Stimulated activated naive CD4-positive, alpha-beta T cell treated with Interleukin-2 at 50 U/mL for 16 hours (primary cell): Measurements from ENCODE around the gene UBTD2.
A peak's percentile ranks its signal among the peaks of the same experiment; 100 is the strongest.
"Not testable (repeated sequence)": the region's sequence is repeated elsewhere in the genome, so short reads cannot be mapped to it uniquely, and the experiment has no call there.

Experiments
- DNase-seq: peaks from one replicate; lab custom pipeline; 2025; lab: John Stamatoyannopoulos, UW

The UBTD2 gene

GRCh38 chr5:172293054-172293744, 9.6 kb upstream of the UBTD2 start:
- peak; percentile 32 for DNase-seq

GRCh38 chr5:172291837-172292236, 8.3 kb upstream of the UBTD2 start:
- not testable (repeated sequence) for DNase-seq

GRCh38 chr5:172288465-172288864, 4.9 kb upstream of the UBTD2 start:
- DNase-seq, result no peak

GRCh38 chr5:172287140-172287539, 3.6 kb upstream of the UBTD2 start:
- DNase-seq, result not testable (repeated sequence)

- no peak for DNase-seq
Observed at GRCh38 chr5:172285226-172286143, 1.9 kb upstream of the UBTD2 start.

GRCh38 chr5:172284611-172284980, 1.0 kb upstream of the UBTD2 start:
- no peak for DNase-seq

GRCh38 chr5:172283862-172284610, 472 bp upstream of the UBTD2 start:
- DNase-seq, result peak; percentile 77

- DNase-seq, result no peak
Observed at GRCh38 chr5:172282272-172283019, 1.1 kb downstream of the UBTD2 start.

- DNase-seq, result no peak
Observed at GRCh38 chr5:172281346-172281745, 2.2 kb downstream of the UBTD2 start.

GRCh38 chr5:172280929-172281328, 2.6 kb downstream of the UBTD2 start:
- DNase-seq, result no peak

- no peak for DNase-seq
Observed at GRCh38 chr5:172280317-172280716, 3.2 kb downstream of the UBTD2 start.

- DNase-seq, result no peak
Observed at GRCh38 chr5:172278356-172278755, 5.2 kb downstream of the UBTD2 start.

GRCh38 chr5:172276214-172276613, 7.3 kb downstream of the UBTD2 start:
- DNase-seq, result no peak

GRCh38 chr5:172274951-172275753, 8.4 kb downstream of the UBTD2 start:
- peak; percentile 66 for DNase-seq

GRCh38 chr5:172267943-172268342, 15.6 kb downstream of the UBTD2 start:
- DNase-seq, result no peak

GRCh38 chr5:172266676-172267092, 16.9 kb downstream of the UBTD2 start:
- no peak for DNase-seq

- DNase-seq, result no peak
Observed at GRCh38 chr5:172266071-172266675, 17.4 kb downstream of the UBTD2 start.

GRCh38 chr5:172264815-172265395, 18.7 kb downstream of the UBTD2 start:
- DNase-seq, result no peak

- no peak for DNase-seq
Observed at GRCh38 chr5:172255444-172255843, 28.1 kb downstream of the UBTD2 start.

GRCh38 chr5:172252501-172252900, 31.1 kb downstream of the UBTD2 start:
- DNase-seq, result no peak
